ENCODE measurements around the gene TTC21A.

DNA sequence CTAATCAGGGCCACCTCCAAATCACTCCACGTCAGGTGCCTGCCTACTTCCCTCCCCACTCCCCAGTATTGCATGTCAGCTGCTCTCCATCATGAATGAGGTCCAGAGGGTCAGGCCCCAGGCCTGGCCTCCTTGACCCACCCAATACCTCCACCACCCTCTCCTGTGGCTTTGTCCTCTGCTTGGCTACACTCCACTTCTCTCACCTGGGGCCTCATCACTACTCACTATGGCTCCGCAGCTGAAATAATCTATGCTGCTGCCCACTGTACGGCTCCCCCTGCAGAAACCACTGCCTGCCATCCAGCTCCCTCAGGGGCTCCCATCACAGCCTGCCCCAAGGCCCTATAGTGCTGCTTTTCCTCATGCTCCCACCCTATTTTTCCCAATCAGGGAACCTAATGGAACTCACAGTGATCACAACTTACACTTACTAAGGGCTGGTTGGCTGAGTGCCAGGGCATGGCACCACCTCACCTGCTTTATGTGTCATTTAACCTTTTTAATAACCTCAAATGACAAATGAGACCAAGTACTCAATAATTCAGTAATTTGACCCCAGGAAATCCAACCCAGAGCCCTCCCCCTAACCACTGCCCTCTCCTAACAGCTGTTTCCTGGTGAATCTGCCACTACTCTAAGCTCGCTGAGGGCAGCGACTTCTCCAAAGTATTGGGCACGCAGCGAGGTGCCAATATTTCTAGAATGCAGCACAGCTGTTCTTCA is 2.4 kb upstream of the TTC21A start:
- TF ChIP-seq, protein P1, sequence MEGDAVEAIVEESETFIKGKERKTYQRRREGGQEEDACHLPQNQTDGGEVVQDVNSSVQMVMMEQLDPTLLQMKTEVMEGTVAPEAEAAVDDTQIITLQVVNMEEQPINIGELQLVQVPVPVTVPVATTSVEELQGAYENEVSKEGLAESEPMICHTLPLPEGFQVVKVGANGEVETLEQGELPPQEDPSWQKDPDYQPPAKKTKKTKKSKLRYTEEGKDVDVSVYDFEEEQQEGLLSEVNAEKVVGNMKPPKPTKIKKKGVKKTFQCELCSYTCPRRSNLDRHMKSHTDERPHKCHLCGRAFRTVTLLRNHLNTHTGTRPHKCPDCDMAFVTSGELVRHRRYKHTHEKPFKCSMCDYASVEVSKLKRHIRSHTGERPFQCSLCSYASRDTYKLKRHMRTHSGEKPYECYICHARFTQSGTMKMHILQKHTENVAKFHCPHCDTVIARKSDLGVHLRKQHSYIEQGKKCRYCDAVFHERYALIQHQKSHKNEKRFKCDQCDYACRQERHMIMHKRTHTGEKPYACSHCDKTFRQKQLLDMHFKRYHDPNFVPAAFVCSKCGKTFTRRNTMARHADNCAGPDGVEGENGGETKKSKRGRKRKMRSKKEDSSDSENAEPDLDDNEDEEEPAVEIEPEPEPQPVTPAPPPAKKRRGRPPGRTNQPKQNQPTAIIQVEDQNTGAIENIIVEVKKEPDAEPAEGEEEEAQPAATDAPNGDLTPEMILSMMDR (IDR thresholded peaks at IDR 0.05): no peak
- TF ChIP-seq POLR2AphosphoS5 (IDR thresholded peaks at IDR 0.05) (no peak), POLR2A (IDR thresholded peaks at IDR 0.05) (no peak)

Data from breast epithelium (tissue), 3 donors.